HG03439 (cell line): ENCODE data around the gene PGGHG.

Experiments
- ATAC-seq: cut with Tn5 transposase; IDR thresholded peaks from one replicate; pipeline ENCODE4 v1.9.1; 2021; ENCODE audit warnings: mild to moderate bottlenecking, moderate library complexity; ENCODE audit not compliant: unreplicated experiment

PGGHG gene

GRCh38 chr11:288478-289397, at the start of gene PGGHG:
Gene PGGHG, plus strand, starts transcription at chr11:289126. Its CDS starts 691 bp downstream, at chr11:289817.
- no peak for ATAC-seq

GRCh38 chr11:240315-240714, 48.6 kb upstream of the PGGHG start:
- ATAC-seq, result no peak

- no peak for ATAC-seq
Measured at GRCh38 chr11:241634-242033, 47.3 kb upstream of the PGGHG start.

GRCh38 chr11:244376-244775, 44.5 kb upstream of the PGGHG start:
- ATAC-seq, result no peak

- no peak for ATAC-seq
Measured at GRCh38 chr11:249062-249461, 39.9 kb upstream of the PGGHG start.

- ATAC-seq, result no peak
Measured at GRCh38 chr11:250274-250673, 38.7 kb upstream of the PGGHG start.

GRCh38 chr11:250740-251299, 38.1 kb upstream of the PGGHG start:
- ATAC-seq, result no peak

- no peak for ATAC-seq
Measured at GRCh38 chr11:251550-251949, 37.4 kb upstream of the PGGHG start.

GRCh38 chr11:252666-253065, 36.3 kb upstream of the PGGHG start:
- ATAC-seq, result no peak

GRCh38 chr11:253160-253885, 35.6 kb upstream of the PGGHG start:
- no peak for ATAC-seq

GRCh38 chr11:253886-254270, 35.0 kb upstream of the PGGHG start:
- ATAC-seq, result no peak

GRCh38 chr11:255176-255575, 33.8 kb upstream of the PGGHG start:
- no peak for ATAC-seq

- no peak for ATAC-seq
Measured at GRCh38 chr11:255816-256215, 33.1 kb upstream of the PGGHG start.

GRCh38 chr11:256952-257737, 31.8 kb upstream of the PGGHG start:
- no peak for ATAC-seq

GRCh38 chr11:257766-258493, 31.0 kb upstream of the PGGHG start:
- ATAC-seq, result no peak

GRCh38 chr11:259413-259812, 29.5 kb upstream of the PGGHG start:
- ATAC-seq, result no peak

GRCh38 chr11:261624-262023, 27.3 kb upstream of the PGGHG start:
- ATAC-seq, result no peak

GRCh38 chr11:266676-267439, 22.1 kb upstream of the PGGHG start:
- no peak for ATAC-seq

GRCh38 chr11:267491-267994, 21.4 kb upstream of the PGGHG start:
- no peak for ATAC-seq
